HepG2 (cell line): ENCODE measurements around the gene ARCN1. TPM values are rescaled to one million over a fixed set of nuclear protein-coding genes. Genes with fewer than 3 reads are reported as not detected.
A peak's percentile ranks its signal among the peaks of the same experiment; 100 is the strongest.

ENCODE experiments used
- HMG20B ChIP-seq: conservative IDR thresholded peaks from 2 replicates; pipeline ENCODE4 v1.6.1; 2016; ENCODE audit warnings: missing genetic modification reagents, missing compliant biosample characterization
- KMT2B ChIP-seq: IDR thresholded peaks from 2 replicates; pipeline ENCODE4 v1.6.1; 2016; ENCODE audit warnings: missing genetic modification reagents, missing compliant biosample characterization
- MBD4 ChIP-seq: IDR thresholded peaks from 2 replicates; pipeline ENCODE4 v1.6.1; 2012; ENCODE audit warnings: low read length, inconsistent platforms, borderline replicate concordance
- NFATC3 ChIP-seq: sonication (generic); formaldehyde crosslinking; IDR thresholded peaks from 2 replicates; pipeline ENCODE4 v1.5.1; 2020; ENCODE audit warnings: mild to moderate bottlenecking, missing genetic modification reagents
- NFYC ChIP-seq: IDR thresholded peaks from 2 replicates; pipeline ENCODE4 v1.6.1; 2016; ENCODE audit warnings: missing genetic modification reagents, missing compliant biosample characterization
- RFX5 ChIP-seq: IDR thresholded peaks from 2 replicates; pipeline ENCODE4 v1.6.1; 2011; ENCODE audit warnings: low read depth, low read length, improper control_type of control experiment
- SCMH1 ChIP-seq: sonication (generic); formaldehyde crosslinking; IDR thresholded peaks from 2 replicates; pipeline ENCODE4 v1.9.0; 2021; ENCODE audit warnings: missing genetic modification reagents, mild to moderate bottlenecking, borderline replicate concordance
- TBL1XR1 ChIP-seq: fragments of 150-350 bp; IDR thresholded peaks from 2 replicates; pipeline ENCODE4 v1.6.1; 2014; ENCODE audit warnings: borderline replicate concordance, low read length; ENCODE audit not compliant: partially characterized antibody
- ZBTB21 ChIP-seq: sonication (generic); formaldehyde crosslinking; IDR thresholded peaks from 2 replicates; pipeline ENCODE4 v1.4.0; 2020; ENCODE audit warnings: missing genetic modification reagents
- ZNF224 ChIP-seq: sonication (generic); formaldehyde crosslinking; IDR thresholded peaks from 2 replicates; pipeline ENCODE4 v1.5.0; 2020; ENCODE audit warnings: mild to moderate bottlenecking, missing genetic modification reagents
- ZNF30 ChIP-seq: sonication (generic); formaldehyde crosslinking; IDR thresholded peaks from 2 replicates; pipeline ENCODE4 v1.5.0; 2020; ENCODE audit warnings: mild to moderate bottlenecking, missing genetic modification reagents
- ZNF614 ChIP-seq: IDR thresholded peaks from 2 replicates; pipeline ENCODE4 v1.6.1; 2018; ENCODE audit warnings: missing biosample characterization, missing genetic modification reagents, inconsistent platforms, borderline replicate concordance
- polyA plus RNA-seq, 8 experiments: library from polyadenylated mRNA; depleted of rRNA in 3 of 8; stranded (reverse) in 7 of 8; unstranded in 1 of 8; fragments of >200 nt; fragmentation: Illumina TruSeq in 4 of 8; extraction: Trizol in 4 of 8; gene quantifications; 2 replicates each; pipeline versions ENCODE4 v1.2.1 to v1.2.3, GENCODE V29; 2011 to 2016; ENCODE audit warnings: low read depth in 4 of 8, missing spikeins in 1 of 8, mixed read lengths in 1 of 8; ENCODE audit not compliant: insufficient read depth in 1 of 8
- total RNA-seq, 5 experiments: library from RNA; depleted of rRNA; stranded (reverse); fragments of >200 nt; fragmentation: Illumina TruSeq; extraction: Trizol; gene quantifications; 2 replicates each; pipeline ENCODE4 v1.2.3, GENCODE V29; 2016; ENCODE audit warnings: low read depth in 1 of 5
- TF ChIP-seq, protein P1 (sequence below): sonication (generic); formaldehyde crosslinking; IDR thresholded peaks from 2 replicates; pipeline ENCODE4 v1.4.0; 2020; ENCODE audit warnings: missing genetic modification reagents
- TF ChIP-seq, protein P2 (sequence below): sonication (generic); formaldehyde crosslinking; IDR thresholded peaks from 2 replicates; pipeline ENCODE4 v1.5.1; 2020; ENCODE audit warnings: missing genetic modification reagents, mild to moderate bottlenecking, borderline replicate concordance
- TF ChIP-seq, protein P3 (sequence below): sonication (generic); formaldehyde crosslinking; IDR thresholded peaks from 2 replicates; pipeline ENCODE4 v1.5.0; 2020; ENCODE audit warnings: missing genetic modification reagents, mild to moderate bottlenecking, borderline replicate concordance
- TF ChIP-seq, protein P4 (sequence below): sonication (generic); formaldehyde crosslinking; conservative IDR thresholded peaks from 2 replicates; pipeline ENCODE4 v1.4.0; 2020; ENCODE audit warnings: mild to moderate bottlenecking, missing genetic modification reagents, moderate library complexity
- TF ChIP-seq, protein P5 (sequence below): fragments of 450-650 bp; IDR thresholded peaks from 2 replicates; pipeline ENCODE4 v1.6.1; 2017

ARCN1 gene
- total and polyA plus RNA-seq, 2 of the 13 experiments (the other 11 are each of a cell fraction or from before 2014, with no cell fraction given): 148 to 200 TPM

DNA sequence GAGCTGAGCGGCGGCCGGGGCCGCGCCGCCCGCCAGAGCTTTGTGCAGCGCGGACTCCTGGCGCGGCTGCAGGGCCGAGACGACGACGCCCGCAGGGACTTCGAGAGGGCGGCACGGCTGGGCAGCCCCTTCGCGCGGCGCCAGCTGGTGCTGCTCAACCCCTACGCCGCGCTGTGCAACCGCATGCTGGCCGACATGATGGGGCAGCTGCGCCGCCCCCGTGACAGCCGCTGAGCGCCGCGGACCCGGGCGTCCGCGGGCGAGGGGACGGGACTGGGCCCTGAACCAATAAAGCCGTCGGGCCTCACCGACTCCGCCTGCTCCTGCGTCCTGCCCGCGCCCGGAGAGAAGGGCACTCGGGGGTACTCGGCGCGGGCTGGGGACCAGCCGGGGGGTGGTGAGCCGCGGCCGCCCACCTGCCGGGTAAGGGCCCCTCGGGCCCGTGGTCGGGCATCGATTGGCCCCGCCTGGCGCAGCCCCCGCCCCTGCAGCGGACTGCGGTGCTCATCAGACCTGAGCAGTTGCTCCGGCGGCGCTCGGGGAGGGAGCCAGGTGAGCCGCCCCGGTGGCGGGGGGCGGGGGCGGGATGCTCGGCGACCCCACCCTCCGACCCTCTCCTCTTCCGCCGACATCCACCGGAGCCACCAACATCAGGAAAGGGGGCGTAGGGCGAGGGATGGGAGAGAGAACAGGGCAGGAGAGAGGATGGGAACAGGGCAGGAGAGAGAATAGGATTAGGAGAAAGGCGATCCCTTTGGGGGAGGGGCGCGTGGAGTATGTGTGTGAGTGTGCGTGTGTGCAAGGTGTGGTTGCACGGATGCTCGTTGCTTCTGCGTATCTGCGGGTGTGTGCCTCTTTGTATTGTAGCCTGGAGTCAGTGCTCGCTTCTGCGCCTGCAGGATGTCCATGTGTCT, 41.3 kb upstream of the ARCN1 start, which contains the start of gene TMEM25 (continued):
- TF ChIP-seq, protein P1, sequence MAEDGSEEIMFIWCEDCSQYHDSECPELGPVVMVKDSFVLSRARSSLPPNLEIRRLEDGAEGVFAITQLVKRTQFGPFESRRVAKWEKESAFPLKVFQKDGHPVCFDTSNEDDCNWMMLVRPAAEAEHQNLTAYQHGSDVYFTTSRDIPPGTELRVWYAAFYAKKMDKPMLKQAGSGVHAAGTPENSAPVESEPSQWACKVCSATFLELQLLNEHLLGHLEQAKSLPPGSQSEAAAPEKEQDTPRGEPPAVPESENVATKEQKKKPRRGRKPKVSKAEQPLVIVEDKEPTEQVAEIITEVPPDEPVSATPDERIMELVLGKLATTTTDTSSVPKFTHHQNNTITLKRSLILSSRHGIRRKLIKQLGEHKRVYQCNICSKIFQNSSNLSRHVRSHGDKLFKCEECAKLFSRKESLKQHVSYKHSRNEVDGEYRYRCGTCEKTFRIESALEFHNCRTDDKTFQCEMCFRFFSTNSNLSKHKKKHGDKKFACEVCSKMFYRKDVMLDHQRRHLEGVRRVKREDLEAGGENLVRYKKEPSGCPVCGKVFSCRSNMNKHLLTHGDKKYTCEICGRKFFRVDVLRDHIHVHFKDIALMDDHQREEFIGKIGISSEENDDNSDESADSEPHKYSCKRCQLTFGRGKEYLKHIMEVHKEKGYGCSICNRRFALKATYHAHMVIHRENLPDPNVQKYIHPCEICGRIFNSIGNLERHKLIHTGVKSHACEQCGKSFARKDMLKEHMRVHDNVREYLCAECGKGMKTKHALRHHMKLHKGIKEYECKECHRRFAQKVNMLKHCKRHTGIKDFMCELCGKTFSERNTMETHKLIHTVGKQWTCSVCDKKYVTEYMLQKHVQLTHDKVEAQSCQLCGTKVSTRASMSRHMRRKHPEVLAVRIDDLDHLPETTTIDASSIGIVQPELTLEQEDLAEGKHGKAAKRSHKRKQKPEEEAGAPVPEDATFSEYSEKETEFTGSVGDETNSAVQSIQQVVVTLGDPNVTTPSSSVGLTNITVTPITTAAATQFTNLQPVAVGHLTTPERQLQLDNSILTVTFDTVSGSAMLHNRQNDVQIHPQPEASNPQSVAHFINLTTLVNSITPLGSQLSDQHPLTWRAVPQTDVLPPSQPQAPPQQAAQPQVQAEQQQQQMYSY (CRISPR knock-in tag): no peak
- TF ChIP-seq ZBTB21: no peak
- TF ChIP-seq ZNF30 (CRISPR knock-in tag): no peak
- TF ChIP-seq, protein P2, sequence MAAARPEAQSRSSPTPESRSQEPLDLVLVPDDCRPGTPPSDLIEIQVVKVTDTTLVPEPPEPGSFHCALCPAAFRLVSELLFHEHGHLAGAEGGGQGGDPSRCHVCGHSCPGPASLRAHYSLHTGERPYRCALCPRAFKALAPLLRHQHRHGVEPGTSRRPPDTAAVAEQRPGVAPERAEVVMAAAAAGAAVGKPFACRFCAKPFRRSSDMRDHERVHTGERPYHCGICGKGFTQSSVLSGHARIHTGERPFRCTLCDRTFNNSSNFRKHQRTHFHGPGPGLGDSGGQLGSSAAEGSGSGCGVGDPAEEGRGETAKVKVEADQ (CRISPR knock-in tag): no peak
- no peak for TF ChIP-seq MBD4
- TF ChIP-seq, protein P3, sequence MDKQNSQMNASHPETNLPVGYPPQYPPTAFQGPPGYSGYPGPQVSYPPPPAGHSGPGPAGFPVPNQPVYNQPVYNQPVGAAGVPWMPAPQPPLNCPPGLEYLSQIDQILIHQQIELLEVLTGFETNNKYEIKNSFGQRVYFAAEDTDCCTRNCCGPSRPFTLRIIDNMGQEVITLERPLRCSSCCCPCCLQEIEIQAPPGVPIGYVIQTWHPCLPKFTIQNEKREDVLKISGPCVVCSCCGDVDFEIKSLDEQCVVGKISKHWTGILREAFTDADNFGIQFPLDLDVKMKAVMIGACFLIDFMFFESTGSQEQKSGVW: no peak
- TF ChIP-seq HMG20B (CRISPR knock-in tag): no peak
- TF ChIP-seq ZNF614 (CRISPR knock-in tag): no peak
- TF ChIP-seq ZNF224 (CRISPR knock-in tag): no peak
- TF ChIP-seq, protein P4, sequence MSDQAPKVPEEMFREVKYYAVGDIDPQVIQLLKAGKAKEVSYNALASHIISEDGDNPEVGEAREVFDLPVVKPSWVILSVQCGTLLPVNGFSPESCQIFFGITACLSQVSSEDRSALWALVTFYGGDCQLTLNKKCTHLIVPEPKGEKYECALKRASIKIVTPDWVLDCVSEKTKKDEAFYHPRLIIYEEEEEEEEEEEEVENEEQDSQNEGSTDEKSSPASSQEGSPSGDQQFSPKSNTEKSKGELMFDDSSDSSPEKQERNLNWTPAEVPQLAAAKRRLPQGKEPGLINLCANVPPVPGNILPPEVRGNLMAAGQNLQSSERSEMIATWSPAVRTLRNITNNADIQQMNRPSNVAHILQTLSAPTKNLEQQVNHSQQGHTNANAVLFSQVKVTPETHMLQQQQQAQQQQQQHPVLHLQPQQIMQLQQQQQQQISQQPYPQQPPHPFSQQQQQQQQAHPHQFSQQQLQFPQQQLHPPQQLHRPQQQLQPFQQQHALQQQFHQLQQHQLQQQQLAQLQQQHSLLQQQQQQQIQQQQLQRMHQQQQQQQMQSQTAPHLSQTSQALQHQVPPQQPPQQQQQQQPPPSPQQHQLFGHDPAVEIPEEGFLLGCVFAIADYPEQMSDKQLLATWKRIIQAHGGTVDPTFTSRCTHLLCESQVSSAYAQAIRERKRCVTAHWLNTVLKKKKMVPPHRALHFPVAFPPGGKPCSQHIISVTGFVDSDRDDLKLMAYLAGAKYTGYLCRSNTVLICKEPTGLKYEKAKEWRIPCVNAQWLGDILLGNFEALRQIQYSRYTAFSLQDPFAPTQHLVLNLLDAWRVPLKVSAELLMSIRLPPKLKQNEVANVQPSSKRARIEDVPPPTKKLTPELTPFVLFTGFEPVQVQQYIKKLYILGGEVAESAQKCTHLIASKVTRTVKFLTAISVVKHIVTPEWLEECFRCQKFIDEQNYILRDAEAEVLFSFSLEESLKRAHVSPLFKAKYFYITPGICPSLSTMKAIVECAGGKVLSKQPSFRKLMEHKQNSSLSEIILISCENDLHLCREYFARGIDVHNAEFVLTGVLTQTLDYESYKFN: no peak; the same call in 1 of the 2 replicates
- TF ChIP-seq, protein P5, sequence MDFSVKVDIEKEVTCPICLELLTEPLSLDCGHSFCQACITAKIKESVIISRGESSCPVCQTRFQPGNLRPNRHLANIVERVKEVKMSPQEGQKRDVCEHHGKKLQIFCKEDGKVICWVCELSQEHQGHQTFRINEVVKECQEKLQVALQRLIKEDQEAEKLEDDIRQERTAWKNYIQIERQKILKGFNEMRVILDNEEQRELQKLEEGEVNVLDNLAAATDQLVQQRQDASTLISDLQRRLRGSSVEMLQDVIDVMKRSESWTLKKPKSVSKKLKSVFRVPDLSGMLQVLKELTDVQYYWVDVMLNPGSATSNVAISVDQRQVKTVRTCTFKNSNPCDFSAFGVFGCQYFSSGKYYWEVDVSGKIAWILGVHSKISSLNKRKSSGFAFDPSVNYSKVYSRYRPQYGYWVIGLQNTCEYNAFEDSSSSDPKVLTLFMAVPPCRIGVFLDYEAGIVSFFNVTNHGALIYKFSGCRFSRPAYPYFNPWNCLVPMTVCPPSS: no peak
- TF ChIP-seq NFATC3 (CRISPR knock-in tag): no peak
- TF ChIP-seq RFX5: no peak
- TF ChIP-seq SCMH1: no peak
- TF ChIP-seq TBL1XR1: no peak
- peak; percentile 87 for TF ChIP-seq KMT2B
- TF ChIP-seq NFYC: no peak
